ENCODE results near the gene NOD1.

NOD1 gene

DNA sequence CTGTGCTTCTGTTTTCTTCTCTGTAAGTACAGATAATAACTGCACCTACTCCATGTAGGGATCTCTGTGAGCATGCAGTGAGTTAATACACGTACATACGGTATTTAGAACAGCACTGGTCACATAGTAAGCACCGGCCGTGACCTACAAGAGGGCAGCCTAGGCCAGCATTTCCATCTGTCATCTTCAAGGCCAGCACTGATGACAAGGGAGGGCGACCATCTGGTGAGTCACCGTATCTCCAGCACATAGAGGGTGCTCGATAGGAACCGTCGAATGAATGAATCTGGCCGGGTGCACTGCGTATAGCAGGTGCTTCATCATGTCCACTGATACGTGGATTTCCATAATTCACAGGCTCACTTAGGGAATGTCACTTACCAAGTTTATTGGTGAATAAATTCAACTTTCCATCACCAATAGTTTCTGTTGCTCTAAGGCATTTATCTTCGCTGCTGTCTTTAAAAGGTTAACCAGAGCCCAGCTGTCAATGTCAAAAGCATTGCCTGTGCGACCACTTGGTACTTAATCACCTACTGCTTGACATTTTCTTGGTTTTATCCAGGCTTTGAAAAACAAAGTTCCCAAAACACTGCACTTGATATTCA lies 8.3 kb downstream of the NOD1 start:
- DNase-seq, result no peak

DNA sequence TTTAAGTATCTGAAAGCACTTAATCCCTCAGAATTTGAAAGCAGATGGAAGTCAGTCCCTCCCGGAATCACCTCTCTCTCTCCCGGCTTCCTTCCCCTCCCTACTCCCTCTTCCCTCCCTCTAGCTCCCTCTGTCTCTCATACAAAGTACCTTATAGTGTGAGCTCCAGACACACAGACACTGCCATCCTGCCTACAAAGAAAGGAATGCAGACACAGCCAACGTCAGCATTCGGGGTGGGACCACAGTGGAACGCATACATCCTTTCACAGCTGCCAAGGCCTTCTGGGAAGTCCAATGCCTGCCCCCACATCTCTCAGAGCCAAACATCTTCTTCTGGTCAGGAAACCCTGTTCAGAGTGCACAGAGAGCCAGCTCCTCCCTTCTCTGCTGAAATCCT lies 9.3 kb downstream of the NOD1 start:
- DNase-seq, result no peak

DNA sequence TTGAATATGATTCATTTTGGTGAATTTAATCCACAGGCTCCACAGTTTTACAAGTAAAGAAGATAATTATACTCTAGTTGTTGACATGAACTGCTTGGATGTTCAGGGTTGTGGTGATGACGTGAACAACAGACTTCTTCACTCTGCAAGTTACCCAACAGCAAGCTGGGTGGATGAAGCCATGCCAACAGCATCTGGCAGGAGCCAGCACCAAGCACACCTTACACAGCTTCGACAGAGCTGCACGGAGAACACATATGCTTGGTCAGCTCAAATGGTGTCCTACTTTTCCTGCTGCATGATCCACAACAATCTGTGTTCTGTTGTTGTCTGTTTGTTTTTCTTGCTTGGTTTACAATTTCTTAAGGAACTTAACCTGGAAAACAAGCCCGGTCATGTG lies 9.8 kb downstream of the NOD1 start:
- no peak for DNase-seq

DNA sequence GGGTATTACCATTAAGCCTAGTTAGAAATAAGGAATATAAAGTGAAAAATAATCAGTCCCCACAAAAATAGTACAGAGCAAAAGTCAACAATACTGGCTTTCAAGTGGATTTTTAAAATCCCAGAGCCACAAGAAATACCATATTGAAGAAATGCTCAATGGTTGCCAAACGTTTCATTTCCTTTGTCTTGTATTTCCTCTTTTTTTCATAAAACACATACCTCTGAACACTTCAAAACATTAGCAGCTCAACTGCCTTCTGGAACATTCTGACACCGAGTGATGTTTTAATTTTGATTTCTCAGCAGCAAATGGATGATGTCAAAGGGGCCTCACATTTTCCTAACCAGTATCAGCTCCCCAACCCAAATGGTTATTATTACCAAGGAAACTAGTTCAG lies 10.5 kb downstream of the NOD1 start:
- no peak for DNase-seq

DNA sequence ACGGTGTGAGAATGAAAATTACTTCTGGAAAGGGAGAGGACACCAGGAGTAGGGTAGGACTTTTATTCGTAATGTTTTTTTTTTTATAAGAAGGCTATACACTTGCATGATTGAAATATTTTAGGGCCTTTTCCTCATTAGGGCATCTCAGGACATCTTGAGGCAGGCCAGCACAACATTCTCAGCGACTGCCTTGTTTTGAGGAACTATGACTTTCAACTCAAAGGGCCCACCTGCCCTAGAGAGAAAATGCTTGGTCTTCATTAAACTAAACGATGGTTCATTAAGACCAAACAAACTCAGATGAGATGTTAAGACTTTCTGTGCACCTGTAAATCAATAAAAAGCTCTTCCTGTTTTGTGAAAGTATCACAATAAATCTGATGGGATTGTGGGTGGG lies 11.3 kb downstream of the NOD1 start:
- DNase-seq, result no peak

DNA sequence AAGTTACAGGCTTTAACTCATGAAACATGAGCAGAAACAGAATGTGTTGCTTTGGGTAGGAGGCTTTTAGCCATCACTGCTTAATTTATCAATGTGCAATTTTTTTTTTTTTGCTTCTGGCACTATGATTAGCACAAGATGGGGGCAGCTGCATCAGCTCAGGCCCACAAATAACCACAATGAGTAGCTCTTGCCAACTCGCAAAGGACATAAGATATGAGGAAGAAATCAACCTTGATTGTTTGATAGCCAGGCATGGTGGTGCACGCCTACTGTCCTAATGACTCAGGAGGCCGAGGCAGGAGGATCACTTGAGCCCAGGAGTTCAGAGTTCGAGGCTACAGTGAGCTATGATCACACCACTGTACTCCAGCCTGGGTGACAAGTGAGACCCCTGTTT lies 12.3 kb downstream of the NOD1 start:
- DNase-seq, result no peak

DNA sequence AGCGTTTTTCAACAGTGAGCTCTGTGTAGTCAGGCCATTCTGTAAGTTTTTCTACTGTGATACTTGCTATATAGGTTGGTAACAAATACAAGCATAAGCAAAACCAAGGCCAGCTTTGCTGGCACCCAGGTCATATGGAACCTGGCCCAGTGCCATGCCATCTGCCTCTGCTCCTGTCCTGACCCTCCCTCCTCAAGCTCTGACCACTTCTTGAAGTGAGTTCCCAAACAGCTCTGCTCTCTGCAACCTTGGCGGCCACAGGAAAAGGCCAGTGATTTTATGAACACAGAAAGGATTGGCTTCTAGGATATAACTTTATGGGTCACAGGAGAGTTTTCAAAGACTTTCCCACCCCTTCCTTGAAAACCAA lies 12.8 kb downstream of the NOD1 start:
- DNase-seq, result no peak

DNA sequence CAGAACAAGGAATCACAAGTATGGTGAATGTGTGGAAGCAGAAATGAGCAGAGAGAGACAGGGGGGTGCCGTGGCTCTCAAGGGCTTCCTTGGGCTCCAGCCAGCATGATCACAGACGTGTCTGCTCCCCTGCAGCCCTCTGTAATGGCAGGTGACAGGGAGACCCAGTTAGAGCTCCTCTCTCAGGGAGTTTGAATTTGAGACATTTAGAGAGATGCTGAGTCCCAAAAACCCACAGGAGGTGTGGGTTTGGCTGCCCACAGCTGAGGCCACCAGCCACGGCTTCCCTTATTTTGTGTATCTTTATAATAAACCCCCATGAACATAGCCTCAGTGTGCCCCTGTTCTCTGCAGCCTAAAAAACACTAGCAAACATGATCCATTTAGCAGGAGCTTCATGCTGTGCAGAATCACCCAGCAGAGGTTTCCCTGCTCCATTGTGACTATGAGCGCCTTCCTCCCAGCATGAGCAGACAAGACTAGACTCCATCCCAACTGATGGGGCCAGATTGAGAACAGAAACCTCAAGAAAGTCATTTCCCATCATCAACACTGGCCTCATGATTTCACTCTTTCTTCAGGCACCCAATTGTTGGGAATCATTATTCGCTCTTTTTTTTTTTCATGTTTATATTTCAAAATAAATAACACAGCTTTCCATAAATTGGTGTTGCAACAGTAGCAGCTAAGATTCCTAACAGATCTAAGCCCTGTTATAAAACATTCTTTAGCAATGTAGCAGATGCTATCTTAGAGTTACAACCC lies 13.4 kb downstream of the NOD1 start:
- no peak for DNase-seq

DNA sequence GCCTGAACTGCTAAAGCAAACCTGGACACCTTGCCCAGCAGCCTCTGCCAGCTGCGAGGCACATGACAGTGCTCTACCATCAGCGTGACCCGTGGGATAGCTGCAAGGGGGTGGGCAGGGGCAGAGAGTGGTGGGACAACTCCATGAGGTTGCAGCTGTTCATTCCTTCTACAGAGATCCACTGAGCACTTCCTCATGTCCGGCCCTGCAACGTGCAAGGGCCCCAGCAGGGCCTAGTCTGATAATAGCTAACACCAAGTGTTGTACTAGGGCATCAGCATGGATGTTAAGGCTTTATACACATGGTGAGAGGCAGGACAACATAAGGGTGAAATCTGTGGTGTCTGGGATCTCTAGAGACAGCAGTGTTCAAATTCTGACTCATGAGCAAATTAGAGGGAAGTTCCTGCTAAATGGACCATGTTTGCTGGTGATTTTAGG lies 14.3 kb downstream of the NOD1 start:
- no peak for DNase-seq

DNA sequence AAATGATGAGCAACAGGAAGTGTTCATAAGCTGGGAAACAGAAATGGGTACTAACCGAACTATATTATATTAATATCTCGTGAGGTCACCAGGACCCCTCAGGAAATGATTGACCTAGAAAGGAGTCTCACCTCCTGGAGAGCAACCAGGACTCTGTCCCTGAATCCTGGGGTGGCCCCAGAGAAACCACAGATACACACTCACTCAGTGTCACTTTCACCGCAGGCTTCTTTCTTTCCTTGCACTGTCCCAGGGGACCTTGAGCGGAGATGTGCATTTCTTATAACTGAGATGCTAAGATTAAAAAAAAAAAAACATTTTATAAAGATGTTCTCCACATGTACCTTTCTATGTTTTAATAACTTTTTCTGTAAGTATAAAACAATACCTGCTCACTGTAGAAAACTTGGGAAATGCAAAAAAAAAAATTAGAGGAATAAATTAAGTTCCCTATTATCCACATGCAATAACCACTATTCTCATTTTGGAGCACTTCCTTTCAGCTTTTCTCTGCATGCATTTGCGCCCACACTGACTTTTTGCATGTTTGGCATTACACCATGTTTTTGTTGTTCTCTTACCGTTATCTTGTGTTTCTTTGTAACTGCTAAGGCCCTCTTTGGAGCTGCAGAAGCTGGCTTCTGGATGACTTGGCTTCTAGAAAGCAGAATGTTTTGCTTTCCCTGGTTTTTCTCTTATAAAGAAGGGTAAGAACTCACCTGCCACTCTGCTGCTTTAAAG lies 15.0 kb downstream of the NOD1 start:
- DNase-seq, result no peak

DNA sequence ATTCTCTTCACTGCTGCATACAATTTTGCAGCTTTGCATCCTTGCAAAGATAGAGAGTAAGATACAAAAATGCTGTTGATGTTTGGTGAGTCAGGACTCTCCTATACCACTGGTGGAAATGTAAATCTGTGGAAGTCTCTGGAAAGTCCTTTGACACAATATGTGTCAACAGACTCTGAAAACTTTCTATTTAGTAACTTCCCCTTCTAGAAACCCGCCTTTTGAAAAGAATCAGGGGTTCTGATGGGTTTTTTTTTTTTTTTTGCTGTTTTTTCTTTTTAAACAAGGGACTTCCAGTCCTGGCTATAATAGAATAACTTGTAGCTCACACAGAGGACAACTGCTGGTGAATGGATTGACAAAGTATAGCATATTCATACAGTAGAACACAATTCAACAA lies 16.4 kb downstream of the NOD1 start:
- DNase-seq, result no peak

DNA sequence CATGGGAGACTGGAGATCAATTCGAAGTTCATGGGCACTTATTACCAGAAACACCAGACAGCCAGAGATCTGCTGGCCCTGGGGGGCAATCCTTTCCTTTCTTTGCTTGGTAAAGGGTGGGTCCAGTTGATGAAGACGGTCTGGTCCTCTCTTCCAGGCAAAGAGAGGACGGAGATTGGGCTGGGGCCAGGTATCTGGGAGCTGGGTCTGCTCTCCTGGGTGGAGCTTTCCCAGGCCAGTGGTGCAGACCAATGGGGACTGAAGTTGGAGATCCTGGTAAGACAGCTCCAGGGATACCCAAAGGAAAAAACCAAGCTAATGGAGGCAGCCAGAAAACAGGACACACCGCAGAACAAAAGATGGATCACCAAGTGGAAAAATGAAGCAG lies 18.3 kb downstream of the NOD1 start:
- DNase-seq, result no peak

DNA sequence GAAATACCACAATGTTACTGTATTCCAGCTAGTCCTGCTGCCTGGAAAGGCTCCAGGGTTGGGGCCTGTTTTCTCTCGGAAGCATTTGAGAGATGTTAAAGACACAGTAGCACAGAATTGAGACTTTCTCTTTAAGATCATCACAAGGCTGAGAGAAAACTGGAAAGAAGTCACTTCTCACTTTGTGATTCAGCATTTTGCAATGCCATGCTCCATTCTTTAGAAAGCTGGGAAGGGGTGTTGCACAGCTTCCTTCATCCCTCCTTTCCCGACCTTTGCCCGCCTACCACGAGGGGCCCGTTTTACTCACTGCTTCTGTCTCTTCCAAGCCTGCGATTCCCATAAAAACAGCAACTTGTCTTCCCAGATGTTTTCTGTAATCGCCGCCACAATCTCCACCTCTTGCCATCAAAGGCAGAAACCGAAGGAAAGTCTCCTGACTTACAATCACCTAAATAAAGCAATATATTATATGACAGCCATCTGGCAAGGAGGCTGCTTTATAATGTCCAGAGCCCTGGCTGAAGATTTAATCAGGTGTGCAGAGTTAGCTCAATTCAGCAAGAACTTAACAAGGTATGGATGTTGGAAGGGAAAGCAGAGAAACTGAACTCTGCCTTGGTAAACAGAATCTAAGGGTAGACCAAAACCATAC lies 18.9 kb downstream of the NOD1 start:
- no peak for DNase-seq

DNA sequence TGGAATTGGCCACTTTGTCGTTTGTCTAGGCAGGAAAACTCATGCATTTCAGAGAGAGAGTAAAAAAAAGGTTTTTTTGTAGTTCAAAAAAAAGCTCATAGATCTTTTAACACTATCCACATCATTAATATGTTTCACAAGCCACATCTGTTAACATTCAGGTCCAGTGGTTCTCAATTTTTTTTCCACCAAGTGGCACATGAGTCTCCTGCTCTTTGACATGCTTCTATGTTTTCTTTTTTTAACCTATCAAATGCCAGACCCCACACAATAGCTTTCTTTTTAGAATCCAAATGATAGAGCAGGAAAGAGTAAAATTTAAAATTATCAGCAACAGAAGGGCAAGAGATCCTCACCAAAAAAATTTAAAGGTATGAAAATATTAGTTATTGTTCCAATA lies 20.3 kb downstream of the NOD1 start:
- DNase-seq, result no peak

DNA sequence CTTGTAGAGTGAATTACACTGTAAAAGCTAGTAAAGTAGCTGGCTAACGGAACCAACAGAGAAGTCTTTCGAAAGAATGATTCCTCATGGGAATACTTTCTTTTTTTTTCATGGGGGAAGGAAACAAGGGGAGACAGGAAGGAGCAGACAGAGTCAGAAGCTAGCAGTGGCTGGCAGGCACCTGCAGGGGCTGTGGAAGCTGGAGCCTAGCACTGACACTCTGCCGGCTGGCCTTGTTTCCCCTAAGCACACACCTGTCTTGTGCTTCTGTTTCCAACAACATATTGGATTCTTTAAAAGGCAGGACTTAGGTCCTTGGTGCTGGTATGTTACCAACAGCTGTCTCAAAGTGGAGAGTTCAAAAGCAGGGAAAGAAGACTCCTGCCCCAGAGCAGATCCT lies 24.7 kb downstream of the NOD1 start:
- no peak for DNase-seq

DNA sequence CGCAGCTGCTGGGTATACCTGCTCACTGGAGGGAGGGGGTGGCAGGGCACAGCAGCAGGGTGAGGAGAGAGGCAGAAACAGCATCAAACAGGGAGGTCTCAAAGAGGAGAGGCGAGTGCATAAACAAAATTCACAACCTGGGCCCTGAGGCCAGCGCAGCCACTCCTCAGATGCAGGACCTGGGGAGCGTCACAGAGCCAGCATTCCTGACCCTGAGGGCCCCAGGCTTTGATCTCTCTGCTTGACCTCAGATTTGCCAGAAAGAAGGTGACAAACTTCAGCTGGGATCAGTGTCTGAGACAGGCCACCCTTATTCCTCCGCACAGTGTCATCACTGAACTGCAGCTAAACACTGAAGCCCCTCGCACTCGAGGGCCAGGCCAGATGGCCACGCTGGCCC lies 25.6 kb downstream of the NOD1 start:
- no peak for DNase-seq

DNA sequence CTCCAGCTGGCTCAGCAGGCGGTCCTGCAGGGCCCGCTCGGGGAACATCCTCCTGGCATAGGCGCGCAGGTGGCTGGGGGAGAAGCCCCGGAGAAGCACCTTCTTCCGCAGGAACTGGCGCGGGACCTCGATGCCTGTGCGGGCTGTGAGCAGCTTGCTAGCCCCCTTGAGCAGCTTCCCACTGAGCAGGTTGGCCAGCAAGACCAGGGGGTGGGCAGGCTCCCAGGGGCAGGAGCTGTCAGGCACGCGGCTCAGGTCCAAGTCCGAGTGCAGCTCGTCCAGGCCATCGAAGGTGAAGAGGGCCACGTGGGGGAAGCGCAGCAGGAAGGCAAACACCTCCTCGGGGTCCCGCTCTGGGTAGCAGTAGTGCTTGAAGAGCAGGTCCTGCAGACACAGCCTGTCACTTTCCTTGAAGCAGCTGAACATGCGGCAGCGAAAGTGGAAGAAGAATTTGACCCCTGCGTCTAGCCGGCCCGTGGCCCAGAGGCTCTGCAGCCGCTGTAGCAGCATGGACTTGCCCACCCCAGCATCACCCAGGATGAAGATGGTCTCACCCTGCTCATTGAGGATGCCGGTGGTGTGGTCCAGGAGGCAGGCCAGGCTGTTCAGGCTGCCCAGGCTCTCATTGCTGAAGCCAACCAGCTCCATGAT lies 26.2 kb downstream of the NOD1 start:
- no peak for DNase-seq

DNA sequence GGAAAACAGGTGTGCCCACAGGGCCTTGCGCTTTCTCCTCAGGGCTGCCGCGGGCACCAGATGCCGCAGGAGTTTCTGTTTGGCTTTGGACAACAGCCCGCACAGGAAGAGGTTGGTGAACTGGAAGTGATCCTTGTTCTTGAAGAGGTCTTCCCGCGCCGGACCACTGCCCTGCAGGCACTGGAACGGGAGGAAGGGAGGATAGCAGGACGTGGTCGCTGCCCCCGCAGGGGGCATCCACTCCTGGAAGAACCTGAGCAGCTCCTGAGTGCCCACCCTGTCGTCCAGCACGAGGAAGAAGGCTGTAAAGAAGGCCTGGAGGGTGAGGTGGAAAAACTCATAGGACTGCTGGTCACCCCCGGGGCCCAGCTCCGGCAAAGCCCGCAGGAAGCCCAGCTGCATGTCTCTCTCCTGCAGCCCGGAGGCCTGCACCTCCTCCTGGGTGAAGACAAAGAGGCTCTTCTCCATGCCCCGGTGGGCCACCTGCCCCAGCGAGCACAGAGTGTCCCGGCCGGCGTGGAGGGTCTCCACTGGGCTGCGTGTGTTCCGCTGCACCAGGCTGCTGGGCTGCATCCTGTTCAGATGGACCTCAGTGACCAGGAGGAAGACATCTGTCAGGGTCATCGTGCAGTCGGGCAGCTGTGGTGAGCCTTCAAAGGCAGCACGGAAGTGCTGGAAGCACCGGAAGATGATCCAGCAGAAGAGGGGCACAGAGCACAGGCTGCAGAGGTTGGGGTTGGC lies 26.9 kb downstream of the NOD1 start:
- no peak for DNase-seq

DNA sequence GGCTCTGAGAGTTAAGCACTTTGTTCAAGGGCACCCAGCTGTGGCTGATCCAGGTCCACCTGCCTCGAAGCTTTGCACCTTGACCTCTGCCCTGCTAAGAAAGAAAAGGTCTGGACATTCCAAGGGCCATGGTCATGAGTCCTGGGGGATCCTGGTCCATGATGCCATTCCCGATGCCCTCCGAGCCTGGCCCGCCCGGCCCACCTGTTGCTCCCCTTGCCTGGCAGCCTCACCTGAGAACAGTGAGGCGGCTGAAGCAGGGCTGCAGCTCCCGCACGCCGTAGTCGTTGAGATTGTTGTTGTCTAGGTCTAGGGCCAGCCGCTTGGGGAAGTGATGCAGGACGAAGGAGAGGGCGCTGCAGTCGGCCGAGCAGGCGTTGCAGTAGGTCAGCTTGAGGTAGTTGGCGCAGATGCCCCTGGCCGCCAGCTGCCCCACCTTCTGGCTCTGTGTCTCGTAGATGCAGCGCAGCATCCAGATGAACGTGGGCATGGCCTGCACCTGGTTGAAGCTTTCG lies 27.5 kb downstream of the NOD1 start:
- DNase-seq, result no peak

DNA sequence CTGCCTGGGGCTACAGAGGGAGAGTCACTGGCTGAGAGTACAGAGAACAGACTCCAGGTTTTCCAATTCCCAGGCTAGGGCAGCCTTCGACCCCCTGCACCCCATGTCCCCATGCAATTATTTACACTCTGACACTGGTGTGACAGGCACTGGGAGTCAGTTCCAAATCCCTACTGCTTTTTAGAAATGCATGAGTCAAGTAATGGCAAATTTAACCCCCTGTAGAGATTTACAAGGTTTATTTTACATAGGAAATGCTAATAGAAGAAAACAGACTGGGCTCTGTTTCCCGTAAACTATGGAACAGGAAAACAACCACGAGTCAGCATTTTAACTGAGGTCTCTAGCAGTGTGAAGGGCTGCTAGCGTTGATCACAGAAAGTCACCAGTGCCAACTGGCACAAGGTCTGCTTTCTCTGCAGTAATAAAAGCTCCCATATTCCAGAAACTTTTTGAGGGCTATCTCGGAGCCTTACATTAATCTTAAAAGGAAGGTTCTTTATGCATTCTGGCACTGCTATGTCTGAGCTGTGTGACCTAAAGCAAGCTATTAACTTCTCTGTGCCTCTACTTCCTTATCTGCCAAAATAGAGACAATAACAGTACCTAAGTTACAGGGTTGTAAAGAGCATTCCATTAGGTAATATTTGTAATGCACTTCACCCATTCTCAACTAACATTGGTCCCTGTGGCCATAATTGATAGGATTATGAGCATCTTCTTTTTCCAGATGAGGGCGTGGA lies 28.2 kb downstream of the NOD1 start:
- no peak for DNase-seq

DNA sequence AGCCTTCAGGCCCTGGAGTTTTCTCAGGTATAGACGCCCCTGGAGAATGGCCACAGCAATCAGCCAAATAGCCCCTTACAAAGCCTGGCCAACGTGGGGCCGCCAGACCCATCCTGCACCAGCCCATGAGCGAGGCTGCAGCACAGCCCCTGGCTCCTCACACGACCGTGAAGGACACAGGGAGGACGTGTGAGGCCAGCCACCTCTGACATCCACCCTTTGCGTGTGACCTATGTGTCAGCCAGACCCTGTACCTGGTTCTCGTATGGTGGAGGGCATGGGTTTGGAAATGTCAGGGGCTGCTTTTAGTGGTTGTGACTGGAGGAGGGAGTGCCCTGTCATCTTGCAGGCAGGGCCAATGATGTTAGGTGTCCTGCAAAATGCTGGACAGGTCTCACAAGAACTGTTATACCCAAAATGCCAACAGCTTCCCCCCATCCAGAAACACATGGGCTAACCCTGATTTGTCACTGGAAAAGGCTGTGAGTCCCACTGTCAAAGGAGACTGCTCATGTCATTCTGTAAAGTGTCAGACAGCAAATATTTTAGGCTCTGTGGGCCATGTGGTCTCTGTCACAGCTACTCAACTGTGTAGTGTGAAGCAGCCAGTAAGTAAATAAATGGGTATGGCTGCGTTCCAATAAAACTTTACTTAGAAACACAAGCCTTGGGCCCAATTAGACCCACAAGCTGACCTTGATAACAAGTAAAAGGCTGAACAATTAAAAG lies 30.0 kb downstream of the NOD1 start:
- no peak for DNase-seq

Data from activated CD4-positive, alpha-beta T cell treated with anti-CD3 and anti-CD28 coated beads, Interleukin-2, amount 50 U/mL, for 1 hour (primary cell).